ENCODE measurements around the gene CDH4.

GRCh38 chr20:61234224-61234890 is 17.7 kb upstream of the CDH4 start:
- TF ChIP-seq CTCF (IDR thresholded peaks at IDR 0.05) (no peak), POLR2A (IDR thresholded peaks at IDR 0.05) (no peak)
